HG02571 (cell line): ENCODE data around the gene NRCAM.
A peak's percentile ranks its signal among the peaks of the same experiment; 100 is the strongest.

Source experiments
- ATAC-seq: cut with Tn5 transposase; IDR thresholded peaks from one replicate; pipeline ENCODE4 v1.9.1; 2021; ENCODE audit warnings: mild to moderate bottlenecking, moderate library complexity; ENCODE audit not compliant: unreplicated experiment

NRCAM gene

DNA sequence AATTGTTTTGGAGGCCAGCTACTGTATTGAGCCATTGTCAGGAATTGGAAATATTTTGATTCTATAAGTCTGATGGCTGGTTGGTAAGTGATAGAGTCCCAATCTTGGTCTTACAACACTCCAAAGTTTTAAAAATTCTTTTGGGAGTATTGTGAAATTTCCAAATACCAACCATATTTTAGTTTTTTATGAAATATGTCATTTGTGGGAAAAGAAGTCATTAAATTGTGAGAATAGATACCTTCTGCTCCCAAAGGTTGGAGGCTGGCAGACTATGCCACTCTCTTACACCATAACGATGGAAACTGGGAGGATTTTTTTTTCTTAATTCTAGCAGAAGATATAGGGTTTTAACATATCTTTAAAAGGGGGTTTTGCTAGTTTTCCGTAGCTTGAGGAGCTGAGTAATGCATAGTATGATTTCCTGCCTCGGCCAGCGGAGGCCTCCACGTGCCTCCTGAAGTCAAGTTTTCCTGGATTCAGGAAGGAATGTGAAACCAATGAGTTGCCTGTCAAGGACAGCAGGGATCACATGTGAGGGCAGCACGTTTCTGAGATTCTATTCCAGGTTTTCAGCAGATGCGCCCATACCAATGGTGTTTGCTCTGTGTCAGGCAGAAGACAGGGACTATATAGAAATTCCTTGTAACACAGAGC, 233.9 kb downstream of the NRCAM start:
- ATAC-seq: no peak

DNA sequence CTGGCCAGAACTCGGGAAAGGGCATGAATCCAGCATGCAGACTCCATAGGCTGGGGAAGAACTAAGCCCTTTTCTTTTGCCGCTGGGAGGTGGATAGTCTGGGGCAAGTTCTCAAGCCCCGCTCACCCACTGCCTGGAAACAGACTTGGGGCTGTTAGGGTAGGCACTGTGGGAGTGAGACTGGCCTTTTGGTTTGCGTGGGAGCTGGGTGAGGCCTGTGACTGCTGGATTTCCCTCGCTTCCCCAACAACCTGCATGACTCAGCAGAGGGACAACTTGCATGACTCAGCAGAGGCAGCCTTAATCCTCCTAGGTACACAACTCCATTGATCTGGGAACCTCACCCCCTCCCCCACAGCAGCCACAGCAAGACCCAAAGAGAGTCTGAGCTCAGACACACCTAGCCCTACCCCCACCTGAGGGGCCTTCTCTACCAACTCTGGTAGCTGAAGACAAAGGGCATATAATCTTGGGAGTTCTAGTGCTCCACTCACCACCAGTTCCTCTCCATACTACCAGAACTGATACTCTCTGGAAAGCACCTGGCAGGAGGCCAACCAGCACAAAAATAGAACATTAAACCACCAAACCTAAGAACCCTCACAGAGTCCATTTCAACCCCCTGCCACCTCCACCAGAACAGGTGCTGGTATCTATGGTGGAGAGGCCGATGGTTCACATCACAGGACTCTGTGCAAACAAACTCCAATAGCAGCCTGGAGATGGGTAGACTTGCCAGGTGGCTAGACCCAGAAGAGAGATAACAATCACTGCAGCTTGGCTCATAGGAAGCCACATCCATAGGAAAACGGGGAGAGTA, 244.6 kb downstream of the NRCAM start:
- ATAC-seq: peak; percentile 70

DNA sequence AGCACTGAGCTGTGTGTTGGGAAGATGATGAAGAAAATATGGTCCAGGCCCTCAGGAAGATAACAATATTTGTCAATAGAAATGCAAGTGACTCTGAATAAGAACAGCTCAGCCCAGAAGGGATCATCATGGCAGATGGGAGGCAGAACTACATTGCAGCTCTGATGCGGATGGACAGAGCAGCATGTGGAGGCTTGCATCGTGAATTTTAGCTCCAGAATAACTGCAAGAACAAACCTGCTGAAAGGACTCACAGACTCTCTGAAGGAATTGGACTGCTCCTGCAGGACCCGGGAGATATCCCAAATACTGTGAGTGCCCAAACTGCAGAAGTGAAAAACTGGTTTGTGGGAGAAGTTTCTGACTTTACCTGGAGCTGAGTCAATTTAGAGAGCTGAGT, 245.4 kb downstream of the NRCAM start:
- ATAC-seq: no peak

- no peak for ATAC-seq
Measured at GRCh38 chr7:108205311-108205710, 250.9 kb downstream of the NRCAM start.

DNA sequence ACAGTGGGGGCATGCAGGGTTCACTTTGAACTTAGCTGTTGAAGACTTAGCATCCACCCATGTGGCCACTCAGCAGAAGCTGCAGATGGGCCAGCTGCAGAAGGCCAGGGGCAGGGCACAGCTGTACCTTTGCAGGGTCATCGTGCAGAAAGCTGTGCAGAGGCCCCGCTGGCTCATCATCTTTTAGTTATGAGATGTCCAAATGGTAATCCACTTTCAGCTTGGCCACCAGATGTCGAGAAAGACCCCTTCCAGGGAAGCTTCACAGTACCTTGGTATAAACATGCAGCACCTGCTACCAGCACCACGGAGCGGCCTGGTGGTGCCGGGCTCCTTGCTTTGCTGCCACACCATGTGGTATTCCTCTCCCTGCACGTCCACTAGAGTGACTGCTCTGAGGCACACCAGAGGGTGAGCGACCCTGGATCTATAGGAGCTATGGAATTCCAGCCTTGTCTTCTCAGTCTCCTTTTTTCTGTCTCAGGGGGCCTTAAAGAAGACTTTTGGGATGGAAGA, 251.9 kb downstream of the NRCAM start:
- no peak for ATAC-seq

DNA sequence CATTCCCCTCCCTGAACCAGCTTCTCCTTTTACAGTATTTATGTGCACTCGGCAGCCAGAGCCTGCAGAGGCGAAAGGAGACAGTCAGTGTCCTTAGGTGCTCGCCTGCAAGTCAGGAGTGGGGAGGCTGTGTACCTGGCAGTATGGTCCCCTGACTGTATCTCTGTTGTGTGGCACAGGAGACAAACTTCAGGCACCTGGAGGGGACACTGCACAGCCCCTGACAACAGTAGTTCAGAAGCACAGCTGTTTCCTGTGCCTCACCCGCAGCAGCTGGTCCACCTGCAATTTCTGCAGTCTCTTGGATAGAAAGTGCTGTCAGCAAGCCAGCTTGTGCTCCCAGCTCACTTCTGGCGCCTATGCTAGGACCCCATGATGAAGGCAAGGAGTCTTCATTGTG, 252.7 kb downstream of the NRCAM start:
- peak; percentile 67 for ATAC-seq

- no peak for ATAC-seq
Measured at GRCh38 chr7:108202743-108203142, 253.5 kb downstream of the NRCAM start.

- no peak for ATAC-seq
Measured at GRCh38 chr7:108201766-108202165, 254.5 kb downstream of the NRCAM start.

DNA sequence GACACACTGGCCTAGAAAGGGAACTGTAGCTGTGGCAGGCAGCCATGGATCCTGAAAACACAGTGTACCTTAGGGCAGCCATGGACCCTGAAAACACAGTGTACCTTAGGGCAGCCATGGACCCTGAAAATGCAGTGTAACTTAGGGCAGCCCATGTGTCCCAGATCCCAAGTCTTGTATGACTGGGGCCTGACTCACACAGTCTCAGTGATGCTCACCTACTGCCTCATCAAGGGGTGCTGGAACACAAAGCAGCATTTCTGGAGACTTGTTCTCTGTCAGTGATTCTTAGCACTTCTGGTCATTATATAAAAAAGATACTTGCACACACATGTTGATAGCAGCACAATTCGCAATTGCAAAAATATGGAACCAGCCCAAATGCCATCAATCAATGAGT, 255.9 kb downstream of the NRCAM start:
- ATAC-seq: no peak

- ATAC-seq: no peak
Measured at GRCh38 chr7:108197371-108198091, 258.7 kb downstream of the NRCAM start.

DNA sequence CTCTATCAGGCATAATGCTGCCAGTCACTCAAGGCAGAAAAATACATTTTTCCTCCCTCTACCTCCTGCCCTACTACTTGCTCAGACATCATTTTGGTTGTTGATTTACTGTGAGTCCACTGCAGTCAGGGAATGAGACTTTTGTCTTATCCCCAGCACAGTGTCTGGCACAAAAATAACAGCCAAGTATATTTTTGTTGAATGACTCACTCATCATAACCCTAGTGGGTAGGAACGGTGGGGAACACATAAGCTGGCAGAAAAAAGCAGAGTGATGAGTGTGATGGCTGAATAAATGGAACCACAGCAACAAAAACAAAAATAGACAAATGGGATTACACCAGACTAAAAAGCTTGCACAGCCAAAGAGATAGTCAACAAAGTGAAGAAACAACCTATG, 260.2 kb downstream of the NRCAM start:
- no peak for ATAC-seq

GRCh38 chr7:108193594-108194498, 262.4 kb downstream of the NRCAM start:
- no peak for ATAC-seq

DNA sequence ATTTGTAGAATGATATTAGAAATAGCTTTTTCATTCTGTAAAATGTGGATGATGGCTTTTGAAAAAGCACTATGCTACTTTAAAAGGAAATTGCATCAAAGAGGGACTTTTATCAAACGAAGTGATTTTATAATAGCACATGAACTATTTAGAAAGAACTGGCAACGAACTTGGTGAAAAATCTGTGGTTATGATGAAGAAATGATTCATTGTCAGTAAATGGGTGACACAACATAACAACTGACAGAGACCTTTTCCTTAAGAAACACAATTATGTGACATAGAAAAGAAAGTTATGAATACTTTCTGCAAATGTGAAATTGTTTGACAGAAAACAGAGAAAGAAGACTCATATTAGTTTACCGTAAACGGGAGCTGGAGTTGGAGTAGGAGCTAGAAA, 265.3 kb downstream of the NRCAM start:
- ATAC-seq: no peak

DNA sequence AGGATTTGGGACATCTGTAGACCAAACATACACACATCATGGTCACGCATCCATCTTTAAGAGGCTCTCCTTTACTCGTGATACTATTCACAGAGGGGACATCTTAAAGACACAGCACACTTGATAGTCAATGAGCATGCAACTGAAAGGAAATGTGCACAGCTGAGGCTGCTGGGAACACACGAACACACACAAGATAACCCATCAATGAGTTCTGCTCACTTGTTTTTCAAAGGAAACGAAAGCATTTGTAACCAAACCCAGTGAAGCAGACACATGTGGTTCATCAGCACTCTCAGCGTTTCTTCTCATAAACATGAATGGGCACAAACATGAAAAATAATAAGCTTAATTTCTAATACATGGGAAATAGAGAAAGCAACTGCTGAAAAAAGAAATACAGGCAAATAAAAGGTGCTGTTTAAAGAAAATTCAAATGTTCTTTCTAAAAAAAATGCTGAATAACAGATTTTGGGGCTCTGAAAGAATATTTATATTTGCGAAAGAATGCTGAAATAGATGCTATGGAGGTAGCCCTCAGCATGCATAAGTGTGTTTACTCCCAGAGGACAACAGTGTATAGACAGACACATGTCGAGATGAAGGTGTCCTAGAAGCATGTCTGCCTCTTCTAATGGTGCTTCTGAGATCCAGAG, 266.4 kb downstream of the NRCAM start:
- peak; percentile 59 for ATAC-seq

DNA sequence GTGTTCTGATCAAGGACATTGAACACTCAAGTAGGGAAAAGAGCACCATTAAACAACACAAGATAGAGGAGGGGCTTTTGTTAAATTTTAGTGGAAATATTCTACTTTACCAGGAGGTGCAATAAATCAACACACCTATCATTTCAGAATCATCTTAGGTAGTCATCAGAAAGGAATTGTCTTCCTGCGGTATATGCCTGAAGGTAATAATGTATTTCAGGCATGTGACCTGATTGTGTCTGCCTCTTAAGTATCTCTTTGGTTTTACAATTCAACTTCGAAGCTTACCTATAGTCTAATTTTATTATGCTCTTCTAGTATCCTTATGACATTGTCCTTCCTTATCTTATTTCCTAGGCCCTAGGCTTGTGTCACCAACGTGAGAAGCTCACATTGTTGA, 267.5 kb downstream of the NRCAM start:
- ATAC-seq: no peak

DNA sequence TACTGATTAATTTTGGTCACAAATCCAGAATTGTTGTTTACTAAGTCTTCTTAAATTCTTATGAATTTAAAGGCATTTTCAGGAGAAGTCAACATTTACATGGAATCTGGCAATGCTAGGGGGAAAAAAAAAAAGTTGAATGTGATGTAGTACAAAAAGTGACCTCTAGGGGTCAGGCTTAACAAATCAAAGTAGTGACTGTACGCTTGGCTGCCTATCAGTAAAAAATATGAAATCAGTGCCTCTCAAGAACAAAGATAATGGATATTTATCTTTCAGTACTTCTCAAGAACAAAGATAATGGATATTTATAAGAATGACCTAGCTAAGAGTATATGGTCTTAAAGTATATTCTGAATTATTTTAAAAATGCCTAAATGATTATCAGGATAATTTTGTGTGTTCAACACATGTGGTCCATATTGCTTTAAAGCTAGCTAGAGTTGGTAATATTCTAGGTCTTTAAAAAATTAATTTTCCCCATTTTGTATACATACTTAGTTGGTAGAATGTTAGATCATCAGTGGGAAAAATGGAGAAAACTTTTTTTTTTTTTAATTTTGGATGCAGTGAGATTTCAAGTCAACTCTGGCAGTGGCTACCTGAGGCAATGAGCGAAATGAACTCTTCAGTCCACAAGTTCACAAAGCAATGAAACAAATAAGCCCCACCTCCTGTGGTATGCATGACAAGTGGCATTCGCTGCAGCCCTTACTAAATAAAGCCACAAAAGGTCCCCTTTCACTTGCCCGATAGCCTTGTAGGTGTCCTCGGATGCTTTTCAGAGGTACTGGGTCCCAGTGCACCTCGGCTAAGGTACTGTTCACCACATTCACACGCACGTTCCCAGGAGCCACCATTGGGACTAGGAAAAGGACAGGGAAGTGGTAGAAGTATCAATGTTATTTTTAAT, 274.9 kb downstream of the NRCAM start:
- no peak for ATAC-seq

GRCh38 chr7:108178398-108178797, 277.8 kb downstream of the NRCAM start:
- no peak for ATAC-seq

GRCh38 chr7:108171164-108171563, 285.1 kb downstream of the NRCAM start:
- ATAC-seq: no peak

- ATAC-seq: no peak
Measured at GRCh38 chr7:108170251-108170650, 286.0 kb downstream of the NRCAM start.
